H9 (cell line): ENCODE data around the gene CEP112. TPM values are rescaled to one million over a fixed set of nuclear protein-coding genes. Genes with fewer than 3 reads are reported as not detected.

Experiments used
- DNase-seq: peaks from one replicate; pipeline ENCODE4 v3.0.0-alpha.2; 2017
- H2AFZ ChIP-seq: one replicate; pipeline ENCODE4 v1.6.1; 2013; ENCODE audit warnings: mild to moderate bottlenecking, low read length, control low read depth, moderate library complexity
- H2AK5ac ChIP-seq: 2 replicates; pipeline ENCODE4 v1.6.1; 2013; ENCODE audit warnings: low read length, control low read depth, mixed read lengths; ENCODE audit not compliant: insufficient read length
- H2BK120ac ChIP-seq: one replicate; pipeline ENCODE4 v1.6.1; 2013; ENCODE audit warnings: low read depth, mild to moderate bottlenecking, low read length, control low read depth, inconsistent platforms; ENCODE audit not compliant: poor library complexity, severe bottlenecking
- H2BK12ac ChIP-seq: 2 replicates; pipeline ENCODE4 v1.6.1; 2013; ENCODE audit warnings: low read length, control low read depth, mixed read lengths, low read depth; ENCODE audit not compliant: insufficient read length
- H2BK15ac ChIP-seq: 2 replicates; pipeline ENCODE4 v1.6.1; 2013; ENCODE audit warnings: low read depth, low read length, control low read depth
- H2BK20ac ChIP-seq: one replicate; pipeline ENCODE4 v1.6.1; 2013; ENCODE audit warnings: low read depth, mild to moderate bottlenecking, low read length, control low read depth, inconsistent platforms; ENCODE audit not compliant: poor library complexity, severe bottlenecking
- H2BK5ac ChIP-seq: 2 replicates; pipeline ENCODE4 v1.6.1; 2013; ENCODE audit warnings: low read length, control low read depth, mixed read lengths; ENCODE audit not compliant: insufficient read length
- H3K14ac ChIP-seq: 2 replicates; pipeline ENCODE4 v1.6.1; 2013; ENCODE audit warnings: low read length, control low read depth; ENCODE audit not compliant: insufficient read depth
- H3K18ac ChIP-seq: 2 replicates; pipeline ENCODE4 v1.6.1; 2013; ENCODE audit warnings: low read depth, mild to moderate bottlenecking, mixed read lengths, low read length, control low read depth; ENCODE audit not compliant: insufficient read length
- H3K23ac ChIP-seq: 2 replicates; pipeline ENCODE4 v1.6.1; 2013; ENCODE audit warnings: low read length, control low read depth, mixed read lengths, low read depth; ENCODE audit not compliant: insufficient read length
- H3K23me2 ChIP-seq: 2 replicates; pipeline ENCODE4 v1.6.1; 2013; ENCODE audit warnings: low read depth, mild to moderate bottlenecking, mixed read lengths, low read length, control low read depth; ENCODE audit not compliant: insufficient read length, poor library complexity, severe bottlenecking
- H3K27ac ChIP-seq: 2 replicates; pipeline ENCODE4 v1.5.1; 2013; ENCODE audit warnings: low read length, control low read depth, mixed read lengths, low read depth; ENCODE audit not compliant: insufficient read length
- H3K27me3 ChIP-seq: 2 replicates; pipeline ENCODE4 v1.6.1; 2013; ENCODE audit warnings: low read length, control low read depth, inconsistent platforms; ENCODE audit not compliant: insufficient read depth
- H3K4ac ChIP-seq: 2 replicates; pipeline ENCODE4 v1.6.1; 2013; ENCODE audit warnings: low read depth, mild to moderate bottlenecking, control low read depth, inconsistent platforms, low read length, moderate library complexity
- H3K4me1 ChIP-seq: 2 replicates; pipeline ENCODE4 v1.6.1; 2013; ENCODE audit warnings: low read length, control low read depth, inconsistent platforms; ENCODE audit not compliant: insufficient read depth
- H3K4me2 ChIP-seq: 2 replicates; pipeline ENCODE4 v1.6.1; 2013; ENCODE audit warnings: low read length, control low read depth, mixed read lengths; ENCODE audit not compliant: insufficient read length, insufficient read depth
- H3K56ac ChIP-seq: 2 replicates; pipeline ENCODE4 v1.6.1; 2013; ENCODE audit warnings: low read depth, mild to moderate bottlenecking, mixed read lengths, low read length, control low read depth; ENCODE audit not compliant: insufficient read length
- H3K79me1 ChIP-seq: 2 replicates; pipeline ENCODE4 v1.6.1; 2013; ENCODE audit warnings: low read depth, mild to moderate bottlenecking, moderate library complexity, low read length, control low read depth, inconsistent platforms; ENCODE audit not compliant: insufficient read depth, poor library complexity, severe bottlenecking
- H3K79me2 ChIP-seq: 2 replicates; pipeline ENCODE4 v1.6.1; 2013; ENCODE audit warnings: low read length, control low read depth, inconsistent platforms; ENCODE audit not compliant: insufficient read depth
- H3K9ac ChIP-seq: 2 replicates; pipeline ENCODE4 v1.6.1; 2013; ENCODE audit warnings: low read length, control low read depth, mixed read lengths; ENCODE audit not compliant: insufficient read length; ENCODE audit errors: extremely low read depth
- H3K9me3 ChIP-seq: one replicate; pipeline ENCODE4 v1.6.1; 2013; ENCODE audit warnings: low read depth, low read length, inconsistent platforms; ENCODE audit not compliant: control insufficient read depth
- H3T11ph ChIP-seq: one replicate; pipeline ENCODE4 v1.6.1; 2013; ENCODE audit warnings: mild to moderate bottlenecking, low read length, control low read depth, inconsistent platforms
- H4K20me1 ChIP-seq: one replicate; pipeline ENCODE4 v1.6.1; 2013; ENCODE audit not compliant: control insufficient read depth, insufficient read length, insufficient read depth
- H4K5ac ChIP-seq: 2 replicates; pipeline ENCODE4 v1.6.1; 2013; ENCODE audit warnings: low read depth, mild to moderate bottlenecking, mixed read lengths, low read length, control low read depth; ENCODE audit not compliant: insufficient read length
- H4K8ac ChIP-seq: replicated peaks from 2 replicates; pipeline ENCODE4 v1.6.1; 2013; ENCODE audit warnings: low read length, control low read depth, mixed read lengths, low read depth; ENCODE audit not compliant: insufficient read length
- H4K91ac ChIP-seq: 2 replicates; pipeline ENCODE4 v1.6.1; 2013; ENCODE audit warnings: low read depth, mild to moderate bottlenecking, moderate library complexity, mixed read lengths, low read length, control low read depth; ENCODE audit not compliant: insufficient read length
- H3K27ac Mint-ChIP-seq, 3 experiments: 2 replicates in 2 of 3; 3 replicates in 1 of 3; pipeline ENCODE4 v1.8.0; 2020 to 2021; ENCODE audit warnings: mixed read lengths in 3 of 3, mild to moderate bottlenecking in 1 of 3, moderate library complexity in 1 of 3
- H3K27me3 Mint-ChIP-seq: 2 replicates; pipeline ENCODE4 v1.8.0; 2021; ENCODE audit warnings: low read depth, mild to moderate bottlenecking, moderate library complexity, mixed read lengths
- H3K36me3 Mint-ChIP-seq, 3 experiments: 2 replicates in 2 of 3; 3 replicates in 1 of 3; pipeline ENCODE4 v1.8.0; 2020 to 2021; ENCODE audit warnings: low read depth in 3 of 3, mixed read lengths in 3 of 3; ENCODE audit not compliant: insufficient read depth in 1 of 3
- H3K4me1 Mint-ChIP-seq, 2 experiments: 2 replicates each; pipeline ENCODE4 v1.8.0; 2020; ENCODE audit warnings: mixed read lengths in 2 of 2
- H3K4me3 Mint-ChIP-seq, 2 experiments: 2 replicates in 1 of 2; 3 replicates in 1 of 2; pipeline ENCODE4 v1.8.0; 2020 to 2021; ENCODE audit warnings: mild to moderate bottlenecking in 2 of 2, mixed read lengths in 2 of 2, moderate library complexity in 1 of 2
- H3K9me3 Mint-ChIP-seq, 2 experiments: 2 replicates in 1 of 2; 3 replicates in 1 of 2; pipeline ENCODE4 v1.8.0; 2020; ENCODE audit warnings: mild to moderate bottlenecking in 2 of 2, mixed read lengths in 2 of 2, moderate library complexity in 1 of 2
- WGBS: extraction: QIAGEN DNeasy Blood & Tissue Kit; methylation state at CpG from one replicate; pipeline ENCODE4 v1.1.7; 2013; ENCODE audit warnings: missing lambda C conversion rate, low lambda C conversion rate, mixed read lengths; ENCODE audit not compliant: insufficient read length; ENCODE audit errors: extremely low coverage; 5-methylcytosine and 5-hydroxymethylcytosine counted together
- total RNA-seq: library from RNA; stranded (reverse); gene quantifications from 2 replicates; pipeline ENCODE4 v1.2.1, GENCODE V29; 2021
- TF ChIP-seq, protein P1 (sequence below): fragments of 200-600 bp; sonication (generic); conservative IDR thresholded peaks from 3 replicates; pipeline ENCODE4 v1.8.0; 2021; ENCODE audit warnings: antibody characterized with exemption, mild to moderate bottlenecking

Gene CEP112
- total RNA-seq, 1 experiment from 2014 or later, result 5.4 TPM

DNA sequence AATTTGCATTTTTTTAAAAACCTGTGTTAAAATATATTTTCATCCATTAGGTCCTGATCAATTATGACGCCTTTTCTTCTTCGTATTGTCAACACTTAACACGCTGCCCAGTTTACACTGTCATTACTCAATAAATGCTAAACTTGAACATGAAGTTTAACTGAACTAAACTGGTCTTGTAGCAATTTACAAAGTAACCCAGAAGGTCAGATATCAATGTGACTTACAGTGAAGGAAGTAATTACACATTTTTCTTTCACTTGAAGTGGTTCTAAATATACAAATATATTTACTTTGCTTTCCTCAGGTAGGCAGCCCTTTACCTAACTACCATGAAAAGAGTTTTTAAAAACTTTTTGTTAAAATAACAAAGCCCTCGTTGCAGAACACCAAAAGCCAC, 374.0 kb downstream of the CEP112 start:
- H3K27me3 Mint-ChIP-seq, result no peaks in the 10 kb centered on the region
- no peak overlapping the region for H3K4me2 ChIP-seq
- no peaks in the 10 kb centered on the region for H4K20me1 ChIP-seq
- H4K8ac ChIP-seq, result no peak overlapping the region
- H2BK15ac ChIP-seq, result no peak overlapping the region
- H3T11ph ChIP-seq, result no peak overlapping the region
- H2AK5ac ChIP-seq, result no peak overlapping the region
- no peaks in the 10 kb centered on the region for H3K36me3 Mint-ChIP-seq
- H3K79me2 ChIP-seq, result no peaks in the 10 kb centered on the region
- H3K79me1 ChIP-seq, result no peaks in the 10 kb centered on the region
- H3K23me2 ChIP-seq, result no peaks in the 10 kb centered on the region
- no peak overlapping the region for H3K27ac Mint-ChIP-seq
- TF ChIP-seq, protein P1, sequence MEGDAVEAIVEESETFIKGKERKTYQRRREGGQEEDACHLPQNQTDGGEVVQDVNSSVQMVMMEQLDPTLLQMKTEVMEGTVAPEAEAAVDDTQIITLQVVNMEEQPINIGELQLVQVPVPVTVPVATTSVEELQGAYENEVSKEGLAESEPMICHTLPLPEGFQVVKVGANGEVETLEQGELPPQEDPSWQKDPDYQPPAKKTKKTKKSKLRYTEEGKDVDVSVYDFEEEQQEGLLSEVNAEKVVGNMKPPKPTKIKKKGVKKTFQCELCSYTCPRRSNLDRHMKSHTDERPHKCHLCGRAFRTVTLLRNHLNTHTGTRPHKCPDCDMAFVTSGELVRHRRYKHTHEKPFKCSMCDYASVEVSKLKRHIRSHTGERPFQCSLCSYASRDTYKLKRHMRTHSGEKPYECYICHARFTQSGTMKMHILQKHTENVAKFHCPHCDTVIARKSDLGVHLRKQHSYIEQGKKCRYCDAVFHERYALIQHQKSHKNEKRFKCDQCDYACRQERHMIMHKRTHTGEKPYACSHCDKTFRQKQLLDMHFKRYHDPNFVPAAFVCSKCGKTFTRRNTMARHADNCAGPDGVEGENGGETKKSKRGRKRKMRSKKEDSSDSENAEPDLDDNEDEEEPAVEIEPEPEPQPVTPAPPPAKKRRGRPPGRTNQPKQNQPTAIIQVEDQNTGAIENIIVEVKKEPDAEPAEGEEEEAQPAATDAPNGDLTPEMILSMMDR, result no peak
- H3K56ac ChIP-seq, result no peak overlapping the region
- H3K4me3 Mint-ChIP-seq, result no peak overlapping the region
- no peaks in the 10 kb centered on the region for H3K9me3 Mint-ChIP-seq
- WGBS, result no CpG with 5 or more reads among the region's 4 CpGs
- no peaks in the 10 kb centered on the region for H3K9me3 ChIP-seq
- H3K18ac ChIP-seq, result no peak overlapping the region
- H3K14ac ChIP-seq, result no peak overlapping the region
- H3K27me3 ChIP-seq, result no peaks in the 10 kb centered on the region
- no peaks in the 10 kb centered on the region for H3K4me1 Mint-ChIP-seq
- no peak overlapping the region for H2BK12ac ChIP-seq
- no peak overlapping the region for H3K23ac ChIP-seq
- H2BK120ac ChIP-seq, result no peak overlapping the region
- no peak overlapping the region for H4K91ac ChIP-seq
- no peak overlapping the region for H3K4ac ChIP-seq
- no peak overlapping the region for H2BK20ac ChIP-seq
- no peak overlapping the region for H3K9ac ChIP-seq
- no peak overlapping the region for H4K5ac ChIP-seq
- no peaks in the 10 kb centered on the region for H3K4me1 ChIP-seq
- no peak for DNase-seq
- H3K27ac ChIP-seq, result no peak overlapping the region
- no peak overlapping the region for H2AFZ ChIP-seq
- no peak overlapping the region for H2BK5ac ChIP-seq
